ENCODE measurements around the gene ADTRP.

GRCh38 chr6:11764250-11764604 is 14.4 kb downstream of the ADTRP start:
- TF ChIP-seq CTCF (IDR thresholded peaks at IDR 0.05) (no peak), POLR2A (IDR thresholded peaks at IDR 0.05) (no peak), POLR2AphosphoS5 (IDR thresholded peaks at IDR 0.05) (no peak)
